K562 (cell line): ENCODE measurements around the gene CIB2. TPM values are rescaled to one million over a fixed set of nuclear protein-coding genes. Genes with fewer than 3 reads are reported as not detected.

Experiments
- ATAC-seq: fragments of 200-7000 bp; cut with Tn5 transposase; 3 replicates; pipeline ENCODE4 v1.9.1; 2020; ENCODE audit warnings: moderate library complexity
- BruUV-seq: library from RNA; stranded (reverse); fragments of 400-500 nt; replicated peaks from 2 replicates; lab custom pipeline; 2021; lab: Mats Ljungman, UMichigan
- CTCF ChIA-PET: fragments of 300-600 bp; formaldehyde crosslinking; extraction: SDS; loops from one replicate; lab custom pipeline; 2021; ENCODE audit warnings: low intra/inter-chr PET ratio; lab: Yijun Ruan, JAX
- POLR2A ChIA-PET: fragments of 300-600, 350-650 bp; sonication (Branson Sonifier 250); formaldehyde crosslinking; extraction: SDS; loops from one replicate; lab custom pipeline; 2021; ENCODE audit warnings: antibody characterized with exemption, inconsistent platforms; lab: Yijun Ruan, JAX
- DNase-seq, 4 experiments: peaks; one replicate each; pipeline versions ENCODE4 v3.0.0 to v3.0.0-alpha.2; 2011 to 2018; ENCODE audit warnings: low spot score in 3 of 4, mixed read lengths in 3 of 4; ENCODE audit errors: extremely low read depth in 1 of 4
- FAIRE-seq: peaks from 2 replicates; lab custom pipeline; 2011; peaks lifted over from hg19 to GRCh38; lab: Jason Lieb, UNC
- H2AFZ ChIP-seq: 2 replicates; pipeline ENCODE4 v1.6.0; 2011; ENCODE audit warnings: low read depth, low read length, control low read depth, inconsistent platforms
- H3K27ac ChIP-seq: fragments of 200-600 bp; 3 replicates; pipeline ENCODE4 v1.8.0; 2011; ENCODE audit warnings: low read depth, mild to moderate bottlenecking, control low read depth, inconsistent platforms, low read length, moderate library complexity, mixed read lengths; ENCODE audit errors: extremely low read depth
- H3K27me3 ChIP-seq, 2 experiments: fragments of 300-600 bp in 1 of 2; 2 replicates in 1 of 2; 3 replicates in 1 of 2; pipeline versions ENCODE4 v1.6.0 to v1.8.0; 2011; ENCODE audit warnings: inconsistent platforms in 2 of 2, low read length in 2 of 2, mild to moderate bottlenecking in 1 of 2, mixed read lengths in 1 of 2, moderate library complexity in 1 of 2; ENCODE audit not compliant: control insufficient read depth in 2 of 2, insufficient read depth in 2 of 2
- H3K36me3 ChIP-seq: fragments of 300-600 bp; 3 replicates; pipeline ENCODE4 v1.8.0; 2011; ENCODE audit warnings: mild to moderate bottlenecking, low read length, inconsistent platforms; ENCODE audit not compliant: control insufficient read depth, insufficient read depth
- H3K4me1 ChIP-seq, 2 experiments: fragments of 200-600 bp in 1 of 2; replicated peaks in 1 of 2; 2 replicates in 1 of 2; 3 replicates in 1 of 2; pipeline versions ENCODE4 v1.5.1 to v1.8.0; 2011; ENCODE audit warnings: inconsistent platforms in 2 of 2, low read length in 2 of 2, mild to moderate bottlenecking in 1 of 2, mixed read lengths in 1 of 2, moderate library complexity in 1 of 2; ENCODE audit not compliant: control insufficient read depth in 2 of 2, insufficient read depth in 2 of 2
- H3K4me2 ChIP-seq: 2 replicates; pipeline ENCODE4 v1.6.1; 2011; ENCODE audit warnings: low read length, control low read depth, inconsistent platforms, mixed read lengths; ENCODE audit not compliant: insufficient read depth
- H3K4me3 ChIP-seq: fragments of 200-600 bp; sonication (generic), shearing (Covaris generic); 2 replicates; pipeline ENCODE4 v1.5.1; 2016; ENCODE audit warnings: control low read depth, inconsistent platforms
- H3K79me2 ChIP-seq: fragments of 200-600 bp; 3 replicates; pipeline ENCODE4 v1.8.0; 2011; ENCODE audit warnings: low read length, inconsistent platforms; ENCODE audit not compliant: control insufficient read depth, insufficient read depth
- H3K9ac ChIP-seq, 2 experiments: 2 replicates each; pipeline versions ENCODE4 v1.6.0 to v1.6.1; 2011; ENCODE audit warnings: low read depth in 2 of 2, low read length in 2 of 2, control low read depth in 1 of 2, inconsistent platforms in 1 of 2, mild to moderate bottlenecking in 1 of 2, mixed read lengths in 1 of 2; ENCODE audit not compliant: insufficient read depth in 1 of 2
- H3K9me1 ChIP-seq: one replicate; pipeline ENCODE4 v1.6.0; 2011; ENCODE audit warnings: inconsistent platforms, mild to moderate bottlenecking, low read length, moderate library complexity; ENCODE audit not compliant: control insufficient read depth, insufficient read depth
- H3K9me3 ChIP-seq: replicated peaks from 2 replicates; pipeline ENCODE4 v1.5.1; 2011; ENCODE audit warnings: low read depth, low read length, inconsistent platforms; ENCODE audit not compliant: control insufficient read depth, insufficient read depth
- H4K20me1 ChIP-seq: replicated peaks from 2 replicates; pipeline ENCODE4 v1.6.1; 2011; ENCODE audit warnings: low read length, inconsistent platforms, mixed read lengths; ENCODE audit not compliant: control insufficient read depth, insufficient read depth
- ASH1L ChIP-seq: fragments of 450-650 bp; IDR thresholded peaks from 2 replicates; pipeline ENCODE4 v1.6.1; 2018; ENCODE audit warnings: borderline replicate concordance, mild to moderate bottlenecking, low read depth; ENCODE audit not compliant: partially characterized antibody
- BCOR ChIP-seq: fragments of 450-650 bp; IDR thresholded peaks from 2 replicates; pipeline ENCODE4 v1.6.1; 2016
- HNRNPL ChIP-seq: fragments of 200-400 bp; formaldehyde crosslinking; IDR thresholded peaks from 2 replicates; pipeline ENCODE4 v1.6.1; 2017; ENCODE audit warnings: low read depth, mild to moderate bottlenecking, low read length
- NR4A1 ChIP-seq, 2 experiments: fragments of 250-450 bp in 1 of 2; fragments of 450-650 bp in 1 of 2; sonication (Bioruptor Pico) in 1 of 2; IDR thresholded peaks; 2 replicates each; pipeline versions ENCODE4 v1.4.0 to v1.6.1; 2016 to 2020; ENCODE audit warnings: mild to moderate bottlenecking in 2 of 2, missing compliant biosample characterization in 1 of 2, missing genetic modification characterization in 1 of 2, moderate library complexity in 1 of 2
- PHF8 ChIP-seq: fragments of 200-600 bp; sonication (generic); IDR thresholded peaks from 2 replicates; pipeline ENCODE4 v1.6.1; 2012; ENCODE audit warnings: mixed run types, mild to moderate bottlenecking, inconsistent platforms, low read length, moderate library complexity, borderline replicate concordance
- RB1 ChIP-seq: fragments of 450-650 bp; IDR thresholded peaks from 2 replicates; pipeline ENCODE4 v1.6.1; 2017; ENCODE audit warnings: low read depth, mild to moderate bottlenecking
- SIN3B ChIP-seq: fragments of 450-650 bp; IDR thresholded peaks from 2 replicates; pipeline ENCODE4 v1.6.1; 2017; ENCODE audit warnings: low read depth, mild to moderate bottlenecking, moderate library complexity
- STAG1 ChIP-seq: sonication (generic); formaldehyde crosslinking; IDR thresholded peaks from 2 replicates; pipeline ENCODE4 v1.5.0; 2020; ENCODE audit warnings: missing genetic modification reagents, borderline replicate concordance
- TFAM ChIP-seq: fragments of 250-450 bp; sonication (Bioruptor Pico); conservative IDR thresholded peaks from 2 replicates; pipeline ENCODE4 v1.5.0; 2021; ENCODE audit warnings: mild to moderate bottlenecking, moderate library complexity
- XRCC3 ChIP-seq: fragments of 450-650 bp; IDR thresholded peaks from 2 replicates; pipeline ENCODE4 v1.6.1; 2017; ENCODE audit warnings: mild to moderate bottlenecking, moderate library complexity
- ZNF224 ChIP-seq: sonication (generic); formaldehyde crosslinking; IDR thresholded peaks from 2 replicates; pipeline ENCODE4 v1.8.0; 2022; ENCODE audit warnings: mild to moderate bottlenecking, missing genetic modification reagents
- ZNF512 ChIP-seq: IDR thresholded peaks from 2 replicates; pipeline ENCODE4 v1.6.1; 2016; ENCODE audit warnings: missing genetic modification characterization, missing compliant biosample characterization
- ZNF551 ChIP-seq: fragments of 250-450 bp; sonication (Bioruptor Pico); IDR thresholded peaks from 2 replicates; pipeline ENCODE4 v1.5.0; 2021; ENCODE audit warnings: mild to moderate bottlenecking, moderate library complexity
- ZNF77 ChIP-seq: fragments of 250-450 bp; sonication (Bioruptor Pico); IDR thresholded peaks from 2 replicates; pipeline ENCODE4 v1.5.0; 2020
- WGBS: fragments of 100-300 bp; shearing (Covaris generic); methylation state at CpG from one replicate; pipeline ENCODE4 v1.1.6; 2016; ENCODE audit warnings: low coverage, mixed read lengths; ENCODE audit not compliant: insufficient coverage; ENCODE audit errors: missing lambda C conversion rate; 5-methylcytosine and 5-hydroxymethylcytosine counted together
- in situ Hi-C: fragments of 300-500 bp; cut with MboI; formaldehyde crosslinking; loops from 4 replicates; pipeline ENCODE4 v1.15.0; 2018; ENCODE audit warnings: inconsistent platforms, mixed read lengths
- intact Hi-C: fragments of 100-400 bp; cut with micrococcal nuclease; formaldehyde crosslinking; loops from 2 replicates; pipeline ENCODE4 v1.14.2; 2022
- polyA plus RNA-seq, 8 experiments: library from polyadenylated mRNA; depleted of rRNA in 4 of 8; stranded (reverse) in 5 of 8; unstranded in 3 of 8; fragments of >200 nt; fragmentation: Nextera tagmentation in 2 of 8; fragmentation: Illumina TruSeq in 1 of 8; extraction: Ambion mirVana in 2 of 8; extraction: Trizol in 1 of 8; gene quantifications; 2 replicates each; pipeline versions ENCODE4 v1.2.1 to v1.2.3, GENCODE V29; 2011 to 2014; ENCODE audit warnings: inconsistent platforms in 1 of 8, missing spikeins in 1 of 8
- total RNA-seq, 7 experiments: library from RNA; depleted of rRNA in 6 of 7; stranded (reverse); fragments of >200 nt in 6 of 7; fragmentation: Illumina TruSeq in 2 of 7; extraction: Trizol in 2 of 7; gene quantifications; 2 replicates each; pipeline versions ENCODE4 v1.2.1 to v1.2.3, GENCODE V29; 2011 to 2021; ENCODE audit warnings: low replicate concordance in 1 of 7
- TF ChIP-seq, protein P1 (sequence below): fragments of 200-800 bp; sonication (Bioruptor generic); IDR thresholded peaks from 2 replicates; pipeline ENCODE4 v1.6.1; 2017; ENCODE audit warnings: missing genetic modification characterization, missing compliant biosample characterization

The CIB2 gene
- total and polyA plus RNA-seq, 9 of the 15 experiments (the other 6 are each of a cell fraction or from before 2014, with no cell fraction given), result 1.5 to 37.4 (median 19.4) TPM

DNA sequence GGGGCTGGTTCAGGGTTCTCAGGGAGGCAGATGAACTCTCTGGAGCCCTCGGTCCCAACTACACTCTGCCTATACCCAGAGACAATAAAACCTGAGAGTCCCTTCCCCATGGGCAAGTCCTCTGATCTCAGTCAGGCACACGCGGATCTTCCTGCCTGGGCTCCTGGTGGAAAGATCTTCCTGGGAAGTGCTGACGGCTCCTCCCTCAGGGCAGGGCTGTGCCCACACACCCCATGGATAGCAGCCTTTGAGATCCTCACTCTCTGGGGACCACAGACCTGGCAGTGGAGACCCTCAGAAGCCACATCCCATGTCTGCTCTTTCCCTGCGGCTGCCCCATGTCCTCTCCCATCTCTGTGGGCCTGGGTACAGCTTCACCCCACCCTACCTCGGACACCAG, 28.5 kb downstream of the CIB2 start:
- Histone ChIP-seq H3K4me2 (no peak overlapping the region), H3K9me3 (no peaks in the 10 kb centered on the region), H3K9me1 (no peaks in the 10 kb centered on the region), H2AFZ (no peak overlapping the region), H4K20me1 (peaks cover 6% of the 10 kb centered on the region; the same call in 1 of the 2 replicates), H3K4me3 (no peak overlapping the region), H3K9ac (peak overlapping the region in 1 of 2 experiments; percentile 58; a peak in 1 of 4 replicates), H3K27ac (no peak overlapping the region), H3K27me3 (peaks cover 0 to 8% of the 10 kb centered on the region in 2 experiments; a peak in 3 of 5 replicates), H3K4me1 (peaks cover 0 to 6% of the 10 kb centered on the region in 2 experiments; a peak in 2 of 5 replicates), H3K36me3 (no peaks in the 10 kb centered on the region), H3K79me2 (no peaks in the 10 kb centered on the region)
- ATAC-seq (no peak; the same call in 2 of the 3 replicates), FAIRE-seq (no peak), DNase-seq (no peak)
- BruUV-seq, result no TSS peak
- in situ Hi-C loops, result no loop called here
- POLR2A ChIA-PET, result interaction anchor here (1.3 kb wide), 1 partner anchor 9 kb away, joined by 4 read pairs; no protein-coding TSS in a partner anchor
- WGBS, result 20% methylated on average over 6 of the region's 6 CpGs
- CTCF ChIA-PET, result no interaction called here
- intact Hi-C loops, result no loop called here
- no peak for TF ChIP-seq ZNF551 (CRISPR knock-in tag)
- no peak for TF ChIP-seq HNRNPL
- no peak for TF ChIP-seq XRCC3
- TF ChIP-seq RB1, result no peak
- no peak for TF ChIP-seq ZNF512 (tag)
- no peak for TF ChIP-seq TFAM (CRISPR knock-in tag)
- no peak for TF ChIP-seq SIN3B
- no peak for TF ChIP-seq NR4A1 (CRISPR knock-in tag; IDR thresholded peaks at IDR 0.05)
- no peak for TF ChIP-seq NR4A1 (tag; IDR thresholded peaks at IDR 0.05)
- no peak for TF ChIP-seq BCOR
- no peak for TF ChIP-seq PHF8
- no peak for TF ChIP-seq ZNF77 (CRISPR knock-in tag)
- no peak for TF ChIP-seq ZNF224
- TF ChIP-seq ASH1L, result no peak
- TF ChIP-seq, protein P1, sequence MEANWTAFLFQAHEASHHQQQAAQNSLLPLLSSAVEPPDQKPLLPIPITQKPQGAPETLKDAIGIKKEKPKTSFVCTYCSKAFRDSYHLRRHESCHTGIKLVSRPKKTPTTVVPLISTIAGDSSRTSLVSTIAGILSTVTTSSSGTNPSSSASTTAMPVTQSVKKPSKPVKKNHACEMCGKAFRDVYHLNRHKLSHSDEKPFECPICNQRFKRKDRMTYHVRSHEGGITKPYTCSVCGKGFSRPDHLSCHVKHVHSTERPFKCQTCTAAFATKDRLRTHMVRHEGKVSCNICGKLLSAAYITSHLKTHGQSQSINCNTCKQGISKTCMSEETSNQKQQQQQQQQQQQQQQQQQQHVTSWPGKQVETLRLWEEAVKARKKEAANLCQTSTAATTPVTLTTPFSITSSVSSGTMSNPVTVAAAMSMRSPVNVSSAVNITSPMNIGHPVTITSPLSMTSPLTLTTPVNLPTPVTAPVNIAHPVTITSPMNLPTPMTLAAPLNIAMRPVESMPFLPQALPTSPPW, result no peak
- no peak for TF ChIP-seq STAG1 (CRISPR knock-in tag)
